OCI-LY3 (cell line): ENCODE data around the gene DCHS2.

Source experiments
- EZH2phosphoT487 ChIP-seq: fragments of 200-600 bp; shearing (Covaris generic); IDR thresholded peaks from 2 replicates; pipeline ENCODE4 v1.6.1; 2018; ENCODE audit warnings: antibody characterized with exemption, mixed run types, low read depth
- TF ChIP-seq, protein P1 (sequence below): fragments of 200-600, 300-600 bp; sonication (generic); IDR thresholded peaks from 2 replicates; pipeline ENCODE4 v1.5.1; 2014; ENCODE audit warnings: antibody characterized with exemption, low read length, low read depth

DNA sequence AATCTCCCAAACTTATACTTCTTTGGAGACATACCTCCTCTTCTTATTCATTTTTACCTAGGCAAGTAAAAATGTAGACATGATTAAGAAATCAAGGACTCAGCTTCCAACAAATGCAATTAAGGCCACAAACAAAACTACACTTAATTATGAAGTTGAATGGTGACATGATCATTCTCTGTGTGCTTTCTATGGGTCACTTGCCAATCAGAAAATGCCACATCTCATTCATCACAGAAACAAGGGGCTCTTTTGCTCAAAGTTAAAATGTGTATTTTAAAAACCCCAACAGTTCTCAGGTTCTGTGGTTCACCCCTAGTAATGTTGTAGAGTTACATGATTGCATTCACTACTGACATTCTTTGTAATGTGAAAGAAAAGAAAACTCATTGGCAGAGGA is 273.5 kb downstream of the DCHS2 start:
- TF ChIP-seq, protein P1, sequence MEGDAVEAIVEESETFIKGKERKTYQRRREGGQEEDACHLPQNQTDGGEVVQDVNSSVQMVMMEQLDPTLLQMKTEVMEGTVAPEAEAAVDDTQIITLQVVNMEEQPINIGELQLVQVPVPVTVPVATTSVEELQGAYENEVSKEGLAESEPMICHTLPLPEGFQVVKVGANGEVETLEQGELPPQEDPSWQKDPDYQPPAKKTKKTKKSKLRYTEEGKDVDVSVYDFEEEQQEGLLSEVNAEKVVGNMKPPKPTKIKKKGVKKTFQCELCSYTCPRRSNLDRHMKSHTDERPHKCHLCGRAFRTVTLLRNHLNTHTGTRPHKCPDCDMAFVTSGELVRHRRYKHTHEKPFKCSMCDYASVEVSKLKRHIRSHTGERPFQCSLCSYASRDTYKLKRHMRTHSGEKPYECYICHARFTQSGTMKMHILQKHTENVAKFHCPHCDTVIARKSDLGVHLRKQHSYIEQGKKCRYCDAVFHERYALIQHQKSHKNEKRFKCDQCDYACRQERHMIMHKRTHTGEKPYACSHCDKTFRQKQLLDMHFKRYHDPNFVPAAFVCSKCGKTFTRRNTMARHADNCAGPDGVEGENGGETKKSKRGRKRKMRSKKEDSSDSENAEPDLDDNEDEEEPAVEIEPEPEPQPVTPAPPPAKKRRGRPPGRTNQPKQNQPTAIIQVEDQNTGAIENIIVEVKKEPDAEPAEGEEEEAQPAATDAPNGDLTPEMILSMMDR = no peak
- no peak for TF ChIP-seq EZH2phosphoT487
